LoVo (cell line): Measurements from ENCODE around the gene PPM1F.
A peak's percentile ranks its signal among the peaks of the same experiment; 100 is the strongest.

Experiments
- DNase-seq: peaks from one replicate; pipeline ENCODE4 v3.0.0-alpha.2; 2016; ENCODE audit warnings: low spot score

Gene PPM1F, protein sequence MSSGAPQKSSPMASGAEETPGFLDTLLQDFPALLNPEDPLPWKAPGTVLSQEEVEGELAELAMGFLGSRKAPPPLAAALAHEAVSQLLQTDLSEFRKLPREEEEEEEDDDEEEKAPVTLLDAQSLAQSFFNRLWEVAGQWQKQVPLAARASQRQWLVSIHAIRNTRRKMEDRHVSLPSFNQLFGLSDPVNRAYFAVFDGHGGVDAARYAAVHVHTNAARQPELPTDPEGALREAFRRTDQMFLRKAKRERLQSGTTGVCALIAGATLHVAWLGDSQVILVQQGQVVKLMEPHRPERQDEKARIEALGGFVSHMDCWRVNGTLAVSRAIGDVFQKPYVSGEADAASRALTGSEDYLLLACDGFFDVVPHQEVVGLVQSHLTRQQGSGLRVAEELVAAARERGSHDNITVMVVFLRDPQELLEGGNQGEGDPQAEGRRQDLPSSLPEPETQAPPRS

DNA sequence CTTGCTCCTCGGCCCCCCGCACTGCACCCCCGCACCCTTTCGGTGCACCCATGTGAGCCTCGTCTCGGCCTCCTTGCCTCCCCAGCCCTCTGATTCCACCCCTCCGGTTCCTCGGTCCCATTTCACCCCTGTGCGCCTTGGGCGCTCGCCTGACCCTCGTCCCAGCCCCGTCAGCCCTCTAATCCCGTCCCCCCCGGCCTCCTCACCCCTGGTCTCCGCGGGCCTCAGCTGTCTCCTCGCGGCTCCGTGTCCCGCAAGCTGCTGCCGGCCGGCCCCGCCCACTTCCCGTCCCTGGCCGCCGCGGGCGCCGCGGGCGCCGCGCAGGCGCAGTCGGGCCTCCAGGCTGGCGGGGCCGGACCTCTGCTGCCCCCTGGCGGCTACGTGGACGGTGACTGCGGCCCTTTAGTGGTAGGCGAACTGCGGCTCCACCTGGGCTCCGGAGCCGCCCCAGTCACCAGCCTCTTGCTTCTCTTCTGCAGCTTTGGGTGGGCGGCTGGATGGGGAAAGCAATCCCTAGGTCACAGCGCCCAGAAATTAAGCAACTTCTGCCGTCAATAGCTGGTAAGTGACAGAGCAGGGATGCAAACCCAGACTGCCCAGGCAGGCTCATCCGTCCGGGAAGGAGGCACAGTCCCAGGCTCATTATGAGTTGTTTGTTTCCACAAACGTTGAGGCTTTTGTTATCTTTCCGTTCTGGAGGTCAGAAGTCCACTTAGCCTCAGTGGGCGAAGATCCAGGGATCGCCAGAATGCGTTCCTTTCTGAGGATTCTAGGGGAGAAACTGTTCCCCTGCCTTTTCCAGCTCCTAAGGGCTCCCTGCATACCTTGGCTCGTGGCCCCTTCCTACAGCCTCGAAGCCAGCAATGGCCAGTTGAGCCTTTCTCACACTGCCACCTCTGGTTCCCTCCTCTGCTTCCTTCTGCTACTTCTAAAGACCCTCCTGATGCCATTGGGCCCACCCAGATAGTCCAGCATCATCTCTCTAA, at the start of gene PPM1F:
Gene PPM1F (minus strand): TSS at position 263 of the 986 bp plus-strand sequence. CDS start 6,800 bp downstream, outside the sequence.
- DNase-seq: peak; percentile 88

DNA sequence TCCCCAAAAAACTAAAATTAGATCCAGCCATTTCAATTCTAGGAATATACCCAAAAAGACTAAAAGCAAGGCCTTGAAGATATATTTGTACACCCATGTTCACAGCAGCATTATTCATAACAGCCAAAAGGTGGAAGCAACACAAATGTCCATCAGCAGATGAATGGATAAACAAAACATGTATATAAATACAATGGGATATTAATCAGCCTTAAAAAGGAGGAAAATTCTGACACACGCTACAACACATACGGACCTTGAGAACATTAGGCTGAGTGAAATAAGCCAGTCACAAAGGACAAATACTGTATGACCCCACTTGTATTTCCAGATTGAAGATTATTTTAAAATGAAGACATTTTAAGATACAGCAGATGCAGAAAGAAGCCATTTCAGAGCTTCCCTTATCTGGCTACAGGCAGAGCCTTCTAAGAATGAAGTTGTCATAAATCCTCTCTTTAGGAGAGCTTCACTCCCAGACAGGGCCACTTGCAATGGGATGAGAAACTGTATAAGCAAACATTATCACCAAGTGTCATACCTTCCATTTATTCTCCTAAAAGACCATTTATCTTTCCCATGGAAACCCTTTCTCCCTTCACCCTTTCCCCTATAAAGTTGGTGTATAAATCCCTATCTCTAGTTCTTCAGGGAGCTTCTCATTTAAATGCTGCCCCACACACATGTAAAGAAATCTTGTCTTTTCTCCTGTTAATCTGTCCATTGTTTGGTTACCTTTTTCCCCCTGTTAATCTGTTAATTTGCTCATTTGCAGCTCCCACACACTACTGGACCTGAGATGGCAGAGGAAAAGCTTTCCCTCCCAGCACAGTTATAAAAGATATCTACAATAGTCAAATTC, 49.2 kb upstream of the PPM1F start:
- no peak for DNase-seq

DNA sequence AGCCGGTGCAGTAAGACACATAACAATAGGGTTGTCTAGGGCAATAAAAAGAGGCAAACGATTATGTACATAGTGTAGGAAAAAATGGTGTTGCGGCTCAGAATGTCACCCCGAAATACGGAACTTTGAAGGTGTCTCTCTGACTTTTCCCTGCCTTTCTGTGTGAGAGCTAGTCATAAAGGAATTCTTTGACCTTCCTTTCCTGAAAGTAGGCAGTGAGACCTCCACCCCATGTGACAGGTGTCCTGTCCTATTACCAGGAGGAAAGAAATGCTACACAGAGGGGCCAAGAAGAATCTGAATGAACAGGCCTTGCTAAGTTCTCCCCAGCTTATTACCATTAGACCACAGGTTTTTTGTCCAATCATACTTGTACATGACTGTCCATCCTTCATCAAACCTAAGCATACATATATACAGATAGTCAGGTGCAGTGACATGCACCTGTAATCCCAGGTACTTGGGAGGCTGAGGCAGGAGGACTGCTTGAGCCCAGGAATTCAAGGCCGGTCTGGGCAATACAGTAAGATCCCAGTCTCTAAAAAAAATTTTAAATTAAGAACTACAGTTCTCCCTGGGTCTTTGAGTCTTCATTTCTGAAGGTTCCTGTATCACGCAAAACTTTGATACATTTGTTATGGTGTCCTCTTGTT, 46.1 kb upstream of the PPM1F start:
- DNase-seq: no peak

DNA sequence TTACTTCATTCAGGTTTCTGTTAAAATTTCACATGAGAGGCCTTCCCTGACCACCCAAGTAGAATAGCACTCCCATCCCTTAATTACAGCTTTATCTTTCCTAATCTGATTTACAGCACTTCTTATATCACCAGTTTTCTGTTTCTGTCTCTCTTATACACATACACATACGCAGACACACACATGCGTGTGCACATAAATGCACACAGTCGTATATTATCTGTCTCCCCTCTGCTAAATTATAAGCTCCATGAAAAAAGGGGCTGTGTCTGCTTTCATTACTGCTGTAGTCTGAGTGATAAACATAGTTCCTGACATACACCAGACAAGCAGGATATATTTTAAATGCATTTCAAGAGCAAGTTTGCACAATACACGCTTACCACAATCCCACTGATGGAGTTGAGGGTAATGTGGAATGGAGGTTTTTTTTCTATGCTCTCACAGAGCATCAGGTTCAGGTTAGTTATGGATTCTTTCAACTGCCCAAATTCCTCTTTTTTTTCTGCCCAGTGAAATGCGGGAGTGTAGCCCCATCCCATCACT, 43.6 kb upstream of the PPM1F start:
- DNase-seq: no peak

DNA sequence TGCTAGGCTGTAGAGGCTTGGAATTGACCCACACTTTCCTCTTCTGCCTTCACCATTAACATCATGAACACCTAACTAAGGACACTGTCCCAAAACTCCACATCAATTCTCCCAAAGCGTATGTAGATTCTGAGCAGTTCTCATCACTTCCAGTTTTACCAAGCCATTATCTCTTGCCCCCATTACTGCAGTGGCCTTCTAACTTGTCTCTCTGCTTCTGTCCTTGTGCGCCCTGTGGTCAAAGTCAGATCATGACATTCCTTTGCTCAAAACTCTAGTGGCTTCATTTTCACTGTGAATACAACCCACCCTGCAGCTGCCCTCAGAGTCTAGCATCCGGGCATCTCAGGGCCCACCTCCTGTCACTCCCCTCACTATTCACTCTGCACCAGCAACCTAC, 43.0 kb upstream of the PPM1F start:
- no peak for DNase-seq

DNA sequence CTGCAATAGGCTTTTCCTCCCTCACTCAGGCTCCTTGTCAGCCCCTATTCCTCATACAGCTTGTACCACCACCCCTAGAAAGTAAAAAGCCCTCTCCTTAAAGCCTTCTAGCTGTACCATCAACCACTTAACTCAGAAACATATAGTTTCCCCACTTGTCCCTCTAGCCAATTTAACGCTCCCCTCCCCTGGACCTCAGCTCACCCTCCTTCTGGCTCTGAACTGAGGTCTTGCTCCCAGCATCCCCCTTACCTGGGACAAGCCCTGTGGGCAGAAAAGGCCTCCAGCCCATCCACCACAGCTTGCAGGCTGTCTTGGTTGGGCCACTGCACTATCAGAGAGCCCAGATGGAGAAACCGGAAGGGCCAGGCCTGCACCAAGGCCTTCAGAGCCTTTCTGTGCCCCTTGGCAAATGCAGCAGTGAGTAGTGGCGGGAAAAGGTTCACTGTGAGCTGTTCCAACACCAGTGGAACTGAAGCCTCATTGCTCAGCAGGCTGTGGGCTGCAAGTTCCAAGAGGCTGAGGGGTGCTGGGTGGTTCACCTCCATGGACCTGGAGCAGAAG, 42.3 kb upstream of the PPM1F start:
- no peak for DNase-seq

DNA sequence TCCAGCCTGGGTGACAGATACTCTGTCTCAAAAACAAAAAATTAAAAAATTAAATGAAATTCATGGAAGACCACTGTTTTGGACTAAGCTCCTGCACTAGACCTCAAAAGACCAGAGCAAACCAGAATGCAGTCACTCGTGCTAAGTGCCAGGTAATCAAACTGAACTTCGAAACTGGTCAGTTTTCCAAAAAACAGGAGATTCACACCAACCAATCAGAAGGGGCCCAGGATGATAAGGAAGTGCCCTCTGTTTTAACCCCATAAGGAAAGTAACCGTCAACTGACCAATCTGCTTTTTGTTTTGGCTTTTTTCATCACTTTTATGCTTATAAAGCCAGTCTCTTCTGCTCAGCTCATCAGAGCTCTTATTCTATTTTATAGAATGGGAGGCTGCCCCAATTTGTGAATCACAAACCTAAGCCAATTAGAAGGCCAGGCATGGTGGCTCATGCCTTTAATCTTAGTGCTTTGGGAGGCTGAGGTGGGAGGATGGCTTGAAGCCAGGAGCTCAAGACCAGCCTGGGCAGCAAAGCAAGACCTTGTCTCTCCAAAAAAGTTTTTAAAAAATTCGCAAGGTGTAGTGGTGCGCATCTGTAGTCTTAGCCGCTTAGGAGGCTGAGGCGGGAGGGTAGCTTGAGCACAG, 40.1 kb upstream of the PPM1F start:
- DNase-seq: no peak

DNA sequence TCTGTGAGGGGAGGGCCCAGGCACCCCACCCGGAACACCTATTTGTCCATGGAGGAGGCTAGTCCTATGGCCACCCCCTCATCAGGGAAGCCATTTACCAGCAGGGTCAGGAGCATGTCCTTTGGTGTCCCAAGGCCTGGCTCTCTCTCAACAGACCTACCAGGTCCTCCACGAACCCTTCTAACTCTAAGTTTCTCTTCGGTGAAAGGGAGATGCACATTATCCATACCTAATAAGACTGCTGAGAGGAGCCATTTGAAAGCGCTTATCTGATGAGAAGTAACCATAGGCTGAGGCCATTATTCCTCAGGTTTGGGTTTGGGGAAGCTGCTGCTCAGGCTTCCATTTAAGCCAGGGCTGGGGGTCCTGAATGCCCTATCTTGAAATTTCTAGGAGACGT, 39.1 kb upstream of the PPM1F start:
- DNase-seq: no peak

DNA sequence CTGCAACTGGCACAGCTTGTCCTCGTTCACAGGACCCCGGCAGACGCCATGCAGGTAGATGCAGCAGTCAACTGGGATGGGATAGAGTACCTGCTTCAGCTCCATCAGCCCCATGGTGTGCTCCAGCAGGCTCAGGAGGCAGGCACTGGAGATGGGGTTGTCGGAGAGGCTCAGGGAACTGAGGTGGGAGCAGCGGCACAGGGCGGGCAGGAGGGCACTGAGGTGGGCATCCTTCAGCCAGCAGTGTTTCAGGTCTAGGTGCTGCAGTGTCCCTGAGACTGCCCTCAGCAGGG, 38.6 kb upstream of the PPM1F start:
- DNase-seq: no peak

DNA sequence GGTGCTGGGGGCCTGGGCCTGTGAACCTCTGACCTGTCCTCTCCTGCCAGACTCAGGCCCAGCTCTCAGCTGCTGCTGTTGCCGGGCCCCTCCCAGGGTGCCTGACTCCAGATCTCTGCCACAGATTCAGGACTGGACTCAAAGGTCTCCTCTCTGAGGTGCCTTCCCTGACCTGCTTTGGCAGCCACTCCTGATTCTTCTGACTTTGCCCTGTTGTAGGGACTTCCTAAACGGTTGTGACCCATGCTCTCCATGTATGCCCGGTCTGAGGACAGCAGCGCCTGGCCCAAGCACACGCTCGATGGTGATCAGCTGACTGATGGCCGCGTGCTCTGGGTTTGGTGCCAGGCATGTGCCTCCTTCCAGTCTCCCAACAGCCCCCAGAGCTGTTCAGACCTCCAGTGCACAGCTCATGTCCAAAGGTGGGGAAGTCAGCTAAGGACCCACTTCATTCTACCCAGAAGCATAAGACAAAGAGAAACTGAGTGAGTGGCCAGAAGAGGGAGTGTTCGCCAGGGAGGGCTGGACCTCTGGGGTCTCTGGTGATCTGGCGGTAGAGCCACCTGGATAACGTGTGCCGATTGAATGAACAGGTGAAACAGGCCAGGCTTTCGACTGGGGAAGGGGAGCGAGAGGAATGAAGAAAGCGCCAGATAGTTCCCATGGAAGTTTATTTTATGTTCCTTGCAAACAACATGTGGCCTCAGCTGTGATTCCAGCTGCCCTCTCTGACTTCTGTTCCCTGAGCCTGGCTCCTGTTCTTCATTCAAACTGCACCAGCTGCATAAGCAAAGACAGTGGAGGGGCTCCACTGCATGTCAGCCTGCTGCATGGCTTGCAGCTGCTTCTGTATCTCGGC, 38.0 kb upstream of the PPM1F start:
- DNase-seq: no peak

DNA sequence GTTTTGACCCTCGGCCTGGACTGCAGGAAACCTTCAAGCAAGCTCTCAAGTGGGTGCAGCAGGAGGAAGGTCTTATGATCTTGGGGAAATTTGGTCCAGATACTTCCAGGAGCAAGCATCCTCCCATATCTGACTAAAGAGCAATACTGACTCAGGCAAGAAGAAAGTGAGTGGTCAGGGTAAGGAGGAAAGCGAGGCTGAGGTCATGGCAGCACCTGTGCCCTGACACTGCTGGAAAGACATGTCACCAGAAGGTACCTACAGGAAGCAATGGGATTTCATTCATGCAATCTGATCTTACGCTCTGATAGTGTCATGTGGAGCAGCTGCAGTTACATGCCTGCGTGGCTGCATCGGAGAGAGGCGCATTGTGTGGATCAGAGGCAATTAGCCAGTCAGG, 36.4 kb upstream of the PPM1F start:
- DNase-seq: no peak

DNA sequence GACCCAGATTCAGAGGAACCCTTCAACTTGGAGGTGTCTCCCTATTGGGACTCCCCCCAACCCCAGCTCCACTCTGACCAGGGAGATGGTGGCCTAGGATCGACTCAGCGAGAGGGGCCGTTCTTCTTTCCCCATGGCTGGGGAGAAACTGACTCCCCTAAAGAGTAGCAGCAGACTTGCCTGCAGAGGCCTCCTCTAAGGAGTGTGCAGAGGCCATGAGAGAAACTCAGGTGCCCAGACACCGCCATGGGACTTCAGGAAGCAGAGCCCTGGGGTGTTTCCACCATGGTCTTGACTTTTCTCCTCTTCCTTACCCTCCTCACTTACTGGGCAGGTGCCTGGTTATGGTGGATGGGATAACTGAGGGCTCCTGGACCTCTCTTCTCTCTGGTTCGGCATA, 32.6 kb upstream of the PPM1F start:
- no peak for DNase-seq

DNA sequence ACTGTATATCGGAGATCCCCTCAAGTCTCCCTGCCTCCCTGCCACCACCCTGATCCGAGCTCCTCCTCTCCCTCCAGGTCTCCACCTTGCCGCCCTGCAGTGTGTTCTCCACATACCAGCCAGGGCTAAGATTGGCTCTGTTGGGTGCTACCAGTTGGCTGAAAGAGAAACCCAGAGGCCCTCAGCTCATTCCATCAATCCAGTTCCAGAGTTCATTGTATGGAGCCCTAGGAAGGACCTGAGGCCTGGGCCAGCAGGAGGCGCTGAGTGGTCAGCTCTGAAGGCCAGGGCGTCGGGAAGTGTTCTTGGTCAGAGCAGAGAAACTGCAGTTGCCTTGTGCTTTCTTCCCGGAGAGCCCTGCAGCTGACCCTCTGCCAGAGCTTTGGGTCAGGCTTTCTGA, 32.1 kb upstream of the PPM1F start:
- no peak for DNase-seq

DNA sequence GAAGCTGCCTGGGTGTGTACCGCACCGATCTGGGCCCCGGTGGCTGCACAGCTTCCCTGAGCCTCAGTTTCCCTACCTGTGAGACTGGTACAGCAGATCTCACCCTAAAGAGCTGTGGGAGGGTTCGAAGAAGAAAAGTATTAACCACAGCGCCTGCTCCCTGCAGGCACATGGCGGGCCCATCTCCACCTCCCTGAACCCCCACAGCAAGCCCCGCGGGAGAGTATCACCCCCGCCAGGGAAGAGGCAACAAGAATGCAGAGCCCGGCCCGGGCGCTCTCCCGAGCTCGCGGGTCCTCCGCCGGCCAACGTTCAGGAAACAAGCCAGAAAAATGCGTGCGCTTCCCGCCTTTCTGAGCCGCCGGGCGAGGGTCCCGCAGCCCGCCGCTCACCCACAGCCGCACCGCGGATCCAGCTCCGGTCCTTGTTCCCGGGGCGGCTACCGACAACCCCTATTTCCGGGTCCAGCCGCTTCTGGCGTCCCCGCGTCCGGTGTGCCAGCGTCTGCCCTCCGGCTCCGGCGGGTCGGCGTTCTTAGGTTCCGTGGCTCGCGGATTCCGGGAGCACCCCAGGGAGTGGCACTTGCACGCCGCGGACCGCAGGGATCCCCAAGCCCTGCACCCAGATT, 29.8 kb upstream of the PPM1F start, which contains the start of gene TOP3B:
Gene TOP3B (minus strand): TSS at position 450 of the 628 bp plus-strand sequence. CDS start 7,078 bp downstream, outside the sequence.
- DNase-seq: peak; percentile 82

DNA sequence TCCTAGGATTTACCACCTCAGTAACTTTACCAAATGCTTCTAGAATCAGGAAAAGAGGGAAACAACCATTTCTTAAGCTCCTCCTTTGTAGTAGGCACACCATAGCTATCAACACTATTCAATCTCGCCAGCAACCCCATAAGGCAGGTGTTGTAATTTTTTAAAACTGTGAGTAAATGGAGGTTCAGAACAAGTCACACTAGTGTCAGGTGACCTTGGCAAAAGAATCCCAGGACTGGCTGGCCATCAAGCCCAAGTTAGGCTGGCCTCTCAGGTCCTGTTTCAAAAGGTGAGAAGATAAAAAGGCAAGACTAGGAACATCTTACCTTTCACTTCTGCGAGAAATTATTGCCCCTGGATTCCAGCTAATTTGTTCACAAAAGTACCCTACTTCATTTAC, 29.2 kb upstream of the PPM1F start:
- no peak for DNase-seq

DNA sequence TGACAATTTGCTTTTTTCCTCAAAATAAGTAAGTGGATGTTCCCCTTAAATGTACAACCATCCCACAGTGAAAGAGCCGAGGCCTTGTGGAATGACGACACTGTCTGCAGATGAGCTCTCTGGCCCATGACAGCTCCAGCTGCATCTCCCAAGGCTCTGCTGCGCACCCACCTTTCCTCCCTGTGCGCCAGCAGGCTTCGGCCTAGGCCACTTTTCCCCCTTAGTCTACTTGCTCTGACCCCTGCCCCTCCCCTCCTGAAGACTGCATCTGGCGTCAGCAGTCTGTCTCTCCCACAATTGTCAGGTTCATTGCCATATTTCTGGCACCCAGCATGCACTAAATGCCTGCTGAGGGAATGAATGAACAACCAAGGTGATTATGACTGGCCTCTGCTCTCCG, 27.9 kb upstream of the PPM1F start:
- DNase-seq: no peak

DNA sequence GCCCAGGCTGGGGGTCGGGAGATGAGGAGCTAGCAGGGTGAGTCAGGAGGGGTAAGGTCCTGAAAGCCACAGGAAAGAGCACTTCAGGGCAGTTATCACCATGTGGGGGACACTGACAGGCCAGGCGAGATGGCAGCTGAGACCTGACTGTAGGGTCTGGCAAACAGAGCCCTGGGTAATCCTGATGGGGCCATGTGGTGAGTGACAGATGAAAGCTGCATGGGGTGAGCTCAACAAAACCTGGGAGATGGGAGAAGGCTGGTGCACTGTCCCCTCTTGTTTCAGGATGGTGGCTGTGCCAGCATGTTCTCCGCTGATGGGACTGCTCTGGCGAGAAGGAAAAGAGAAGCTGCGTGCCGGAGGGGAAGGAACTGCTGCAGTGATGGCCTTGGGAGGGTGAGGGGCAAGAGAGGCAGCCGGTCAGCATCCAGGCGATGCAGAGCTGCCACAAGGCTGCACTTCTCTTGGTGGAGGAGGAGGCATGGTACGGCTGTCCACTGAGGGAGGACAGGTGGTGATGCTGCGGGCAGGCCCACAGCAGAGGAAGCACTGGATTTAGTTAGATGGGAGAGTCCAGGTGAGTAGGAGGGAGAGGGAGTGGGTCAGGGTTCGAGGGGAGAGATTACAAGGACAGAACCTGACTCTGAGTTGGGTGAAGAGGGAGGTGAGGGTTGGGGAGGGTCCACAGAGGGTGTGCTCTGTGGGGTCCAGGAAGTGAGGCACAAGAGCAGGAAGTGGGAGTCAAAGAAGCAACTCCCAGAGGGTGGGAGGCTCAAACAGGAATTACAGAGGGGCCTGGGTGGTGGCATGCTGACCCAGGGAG, 26.1 kb upstream of the PPM1F start:
- no peak for DNase-seq

DNA sequence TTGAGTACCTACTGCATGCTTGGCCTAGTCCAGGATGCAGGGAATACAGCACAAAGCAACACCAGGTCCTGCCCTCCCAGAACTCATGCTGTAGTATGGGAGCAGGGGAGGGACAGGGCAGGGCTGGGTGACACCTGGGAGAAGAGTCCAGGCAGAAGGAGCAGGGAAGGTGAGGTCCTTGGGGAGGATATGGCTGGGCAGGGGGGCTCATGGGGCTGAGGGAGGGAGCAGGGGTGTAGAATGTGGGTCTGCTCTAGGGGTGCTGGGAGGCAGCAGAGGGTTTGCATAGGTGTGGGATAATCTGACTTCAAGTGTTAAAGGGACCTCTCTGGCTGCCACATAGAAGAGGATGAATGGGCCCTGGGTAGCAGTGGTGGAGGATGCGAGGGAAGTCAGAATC, 25.2 kb upstream of the PPM1F start:
- no peak for DNase-seq
